ENCODE results near the gene FRRS1.

Gene FRRS1

DNA sequence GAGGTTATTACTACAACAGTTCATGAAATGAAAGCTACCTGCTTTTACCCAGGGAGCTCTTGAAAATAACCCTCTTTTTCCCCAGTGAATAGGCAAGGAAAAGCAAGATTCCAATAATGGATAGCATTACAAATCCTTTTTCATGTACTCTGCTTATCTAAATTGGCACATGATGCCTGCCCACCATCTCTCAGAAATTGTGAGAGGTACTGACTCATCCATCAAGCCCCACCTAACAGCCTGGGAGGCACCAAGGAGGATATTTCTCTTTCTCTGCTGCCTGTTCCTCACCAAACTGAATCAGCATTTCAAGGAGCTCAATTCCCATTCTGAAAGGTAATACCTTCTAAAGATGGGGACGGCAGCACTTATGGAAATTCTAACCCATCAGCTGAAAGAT lies 86.2 kb downstream of the FRRS1 start:
- no peak overlapping the region for H3K4me3 ChIP-seq (ENCODE audit: low read depth, low read length)
- TF ChIP-seq, protein P1, sequence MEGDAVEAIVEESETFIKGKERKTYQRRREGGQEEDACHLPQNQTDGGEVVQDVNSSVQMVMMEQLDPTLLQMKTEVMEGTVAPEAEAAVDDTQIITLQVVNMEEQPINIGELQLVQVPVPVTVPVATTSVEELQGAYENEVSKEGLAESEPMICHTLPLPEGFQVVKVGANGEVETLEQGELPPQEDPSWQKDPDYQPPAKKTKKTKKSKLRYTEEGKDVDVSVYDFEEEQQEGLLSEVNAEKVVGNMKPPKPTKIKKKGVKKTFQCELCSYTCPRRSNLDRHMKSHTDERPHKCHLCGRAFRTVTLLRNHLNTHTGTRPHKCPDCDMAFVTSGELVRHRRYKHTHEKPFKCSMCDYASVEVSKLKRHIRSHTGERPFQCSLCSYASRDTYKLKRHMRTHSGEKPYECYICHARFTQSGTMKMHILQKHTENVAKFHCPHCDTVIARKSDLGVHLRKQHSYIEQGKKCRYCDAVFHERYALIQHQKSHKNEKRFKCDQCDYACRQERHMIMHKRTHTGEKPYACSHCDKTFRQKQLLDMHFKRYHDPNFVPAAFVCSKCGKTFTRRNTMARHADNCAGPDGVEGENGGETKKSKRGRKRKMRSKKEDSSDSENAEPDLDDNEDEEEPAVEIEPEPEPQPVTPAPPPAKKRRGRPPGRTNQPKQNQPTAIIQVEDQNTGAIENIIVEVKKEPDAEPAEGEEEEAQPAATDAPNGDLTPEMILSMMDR (IDR thresholded peaks at IDR 0.05; ENCODE audit: borderline replicate concordance, insufficient read depth, low read depth, low read length), result no peak

GRCh38 chr1:99677416-99677815 lies 89.0 kb downstream of the FRRS1 start:
- no peak overlapping the region for H3K4me3 ChIP-seq (ENCODE audit: low read depth, low read length)
- TF ChIP-seq, protein P1 (IDR thresholded peaks at IDR 0.05; ENCODE audit: borderline replicate concordance, insufficient read depth, low read depth, low read length), result no peak

- TF ChIP-seq, protein P1 (IDR thresholded peaks at IDR 0.05; ENCODE audit: borderline replicate concordance, insufficient read depth, low read depth, low read length), result no peak
- no peak overlapping the region for H3K4me3 ChIP-seq (ENCODE audit: low read depth, low read length)
These were observed 89.6 kb downstream of the FRRS1 start for GRCh38 chr1:99676876-99677275.

DNA sequence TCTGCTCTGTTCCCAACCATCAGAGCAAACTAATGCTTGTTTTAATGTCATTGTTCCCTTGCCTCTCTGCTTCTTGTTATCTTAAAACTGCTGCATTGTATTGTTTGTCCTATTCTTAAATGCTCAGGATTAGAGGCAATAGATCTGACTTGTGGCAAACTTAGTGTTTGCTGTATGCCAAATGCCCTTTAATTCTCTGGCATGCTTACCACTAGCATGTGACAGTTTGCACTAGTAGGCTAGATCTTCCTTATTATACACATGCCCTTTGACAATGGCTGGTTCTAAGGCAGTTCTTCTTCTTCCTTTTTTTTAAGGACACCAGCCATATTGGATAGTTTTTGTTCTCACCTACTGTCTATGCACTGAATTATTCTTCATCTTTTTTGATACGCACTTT lies 90.4 kb downstream of the FRRS1 start:
- no peak overlapping the region for H3K4me3 ChIP-seq (ENCODE audit: low read depth, low read length)
- TF ChIP-seq, protein P1 (IDR thresholded peaks at IDR 0.05; ENCODE audit: borderline replicate concordance, insufficient read depth, low read depth, low read length), result no peak

- TF ChIP-seq, protein P1 (IDR thresholded peaks at IDR 0.05; ENCODE audit: borderline replicate concordance, insufficient read depth, low read depth, low read length), result no peak
- H3K4me3 ChIP-seq (ENCODE audit: low read depth, low read length), result no peak overlapping the region
These were observed 91.1 kb downstream of the FRRS1 start for GRCh38 chr1:99675292-99675691.

DNA sequence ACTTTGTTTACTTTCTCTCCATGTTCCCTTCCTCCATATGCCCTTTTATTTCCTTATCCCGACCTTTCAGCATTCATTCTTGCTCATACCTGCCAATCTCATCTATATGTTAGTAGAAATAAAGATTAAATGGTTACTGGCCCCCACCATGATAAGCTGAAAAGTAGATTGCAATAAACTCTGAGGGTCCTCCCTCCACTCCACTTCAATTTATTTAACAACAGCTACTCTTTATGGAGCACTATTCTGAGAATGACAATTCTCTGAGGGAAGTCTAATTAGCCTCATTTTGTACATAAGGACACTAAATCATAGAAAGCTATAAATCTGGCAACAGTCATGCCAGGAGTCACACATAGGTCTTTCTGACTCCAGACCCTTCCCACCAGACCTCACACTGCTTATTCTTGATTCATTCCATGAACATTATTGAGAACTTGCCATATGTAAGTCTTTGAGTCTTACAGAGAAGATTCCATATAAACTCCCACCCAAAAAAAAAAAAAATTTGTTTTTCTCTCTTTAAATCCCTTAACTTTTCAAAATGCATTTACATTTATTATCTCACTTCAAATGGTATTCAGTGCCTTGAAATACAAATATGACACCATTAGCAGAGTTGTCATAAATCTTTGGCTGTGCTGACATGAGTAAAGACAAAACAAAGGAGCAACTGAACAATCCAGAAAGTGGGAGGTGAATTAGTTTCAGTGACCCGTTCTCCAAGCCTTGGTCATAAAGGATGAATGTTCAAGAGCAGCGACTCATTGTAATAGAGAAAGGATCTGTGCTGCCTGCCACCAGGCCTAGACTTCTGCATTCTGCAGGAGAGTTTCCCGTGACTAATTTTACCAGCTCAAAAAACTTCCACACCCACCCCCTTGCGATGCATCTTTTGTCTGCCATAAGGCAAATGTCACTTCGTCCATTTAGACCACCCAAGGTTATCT lies 92.0 kb downstream of the FRRS1 start:
- TF ChIP-seq, protein P1 (IDR thresholded peaks at IDR 0.05; ENCODE audit: borderline replicate concordance, insufficient read depth, low read depth, low read length), result no peak

GRCh38 chr1:99673315-99673714 lies 93.1 kb downstream of the FRRS1 start:
- TF ChIP-seq, protein P1 (IDR thresholded peaks at IDR 0.05; ENCODE audit: borderline replicate concordance, insufficient read depth, low read depth, low read length), result no peak
- no peak overlapping the region for H3K4me3 ChIP-seq (ENCODE audit: low read depth, low read length)

More for the DNA sequence above, 92.0 kb downstream of the FRRS1 start:
- H3K4me3 ChIP-seq (ENCODE audit: low read depth, low read length), result no peak overlapping the region

All from GM12875 (cell line).